CD4-positive, alpha-beta T cell (primary cell): ENCODE results near the gene SERPINB5. TPM values are rescaled to one million over a fixed set of nuclear protein-coding genes. Genes with fewer than 3 reads are reported as not detected.

Source experiments
- ATAC-seq: fragments of 200-7000 bp; cut with Tn5 transposase; one replicate; pipeline ENCODE4 v1.10.0; 2022; ENCODE audit warnings: mild to moderate bottlenecking; ENCODE audit not compliant: poor library complexity
- CTCF ChIA-PET: fragments of 350-600 bp; sonication (Branson Sonifier 250); formaldehyde crosslinking; loops from one replicate; lab custom pipeline; 2021; ENCODE audit warnings: antibody characterized with exemption, inconsistent platforms; lab: Charles Lee
- POLR2A ChIA-PET: fragments of 350-600 bp; sonication (Branson Sonifier 250); formaldehyde crosslinking; loops from one replicate; lab custom pipeline; 2021; ENCODE audit warnings: antibody characterized with exemption, inconsistent platforms; lab: Charles Lee
- DNase-seq, 14 experiments: peaks; one replicate each; pipeline ENCODE4 v3.0.0-alpha.2; 2013 to 2020; ENCODE audit warnings: mixed read lengths in 2 of 14
- H3K27ac ChIP-seq, 2 donors: one replicate each; pipeline versions ENCODE4 v1.5.1 to v1.7.0; 2013; ENCODE audit warnings: low read length in 2 of 2, low read depth in 1 of 2, mild to moderate bottlenecking in 1 of 2
- H3K27me3 ChIP-seq, 2 experiments: 1 replicate in 1 of 2; 2 replicates in 1 of 2; pipeline versions ENCODE4 v1.6.1 to v1.7.0; 2013; ENCODE audit warnings: low read length in 2 of 2, control low read depth in 1 of 2, mild to moderate bottlenecking in 1 of 2, moderate library complexity in 1 of 2; ENCODE audit not compliant: insufficient read depth in 2 of 2, control insufficient read depth in 1 of 2
- H3K36me3 ChIP-seq: one replicate; pipeline ENCODE4 v1.6.1; 2013; ENCODE audit warnings: low read length, control low read depth; ENCODE audit not compliant: insufficient read depth
- H3K4me1 ChIP-seq: one replicate; pipeline ENCODE4 v1.6.1; 2013; ENCODE audit warnings: low read length, control low read depth; ENCODE audit not compliant: insufficient read depth
- H3K4me3 ChIP-seq: one replicate; pipeline ENCODE4 v1.5.1; 2013; ENCODE audit warnings: mild to moderate bottlenecking, low read length, moderate library complexity
- H3K9me3 ChIP-seq, 2 experiments: 1 replicate in 1 of 2; 2 replicates in 1 of 2; pipeline versions ENCODE4 v1.6.1 to v1.7.0; 2013; ENCODE audit warnings: low read length in 2 of 2, mild to moderate bottlenecking in 2 of 2, control low read depth in 1 of 2, moderate library complexity in 1 of 2; ENCODE audit not compliant: control insufficient read depth in 1 of 2, insufficient read depth in 1 of 2
- H3K27ac Mint-ChIP-seq: one replicate; pipeline ENCODE4 v1.8.0; 2020; ENCODE audit warnings: mixed read lengths
- H3K27me3 Mint-ChIP-seq: one replicate; pipeline ENCODE4 v1.8.0; 2021; ENCODE audit warnings: mixed read lengths
- H3K36me3 Mint-ChIP-seq: one replicate; pipeline ENCODE4 v1.8.0; 2021; ENCODE audit warnings: low read depth, mixed read lengths
- H3K4me1 Mint-ChIP-seq: one replicate; pipeline ENCODE4 v1.8.0; 2021; ENCODE audit warnings: low read depth, mixed read lengths
- H3K4me3 Mint-ChIP-seq: one replicate; pipeline ENCODE4 v1.8.0; 2020; ENCODE audit warnings: mild to moderate bottlenecking, mixed read lengths
- H3K9me3 Mint-ChIP-seq: one replicate; pipeline ENCODE4 v1.8.0; 2020; ENCODE audit warnings: mixed read lengths
- CTCF ChIP-seq: fragments of 200-600 bp; IDR thresholded peaks from one replicate; pipeline ENCODE4 v1.8.0; 2022; ENCODE audit warnings: antibody characterized with exemption, mild to moderate bottlenecking
- intact Hi-C, 2 experiments: fragments of 100-400 bp; cut with DNase I in 1 of 2; cut with micrococcal nuclease in 1 of 2; formaldehyde crosslinking; loops; one replicate each; pipeline versions ENCODE4 v1.15.1 to v1.9.0; 2023 to 2025; cut with DNase I, micrococcal nuclease
- total RNA-seq, 174 experiments: library from RNA in 2 of 174; stranded (reverse) in 2 of 174; gene quantifications; one replicate each; pipeline ENCODE4 v1.2.3 and lab custom pipeline; 2021 to 2026

Gene SERPINB5
- total RNA-seq, 2 experiments from 2014 or later, result not detected

- H3K9me3 Mint-ChIP-seq, result no peaks in the 10 kb centered on the region
- no peak for TF ChIP-seq CTCF
- H3K4me1 Mint-ChIP-seq, result no peaks in the 10 kb centered on the region
- CTCF ChIA-PET, result interaction anchor here (1.5 kb wide), 1 partner anchor 9 kb away, joined by 3 read pairs; no protein-coding TSS in a partner anchor
- H3K27ac Mint-ChIP-seq, result no peak overlapping the region
- no peak overlapping the region for H3K4me3 Mint-ChIP-seq
- H3K36me3 Mint-ChIP-seq, result no peaks in the 10 kb centered on the region
- Histone ChIP-seq H3K36me3 (no peaks in the 10 kb centered on the region), H3K27me3 (no peaks in the 10 kb centered on the region), H3K4me3 (no peak overlapping the region), H3K9me3 (no peaks in the 10 kb centered on the region), H3K4me1 (no peaks in the 10 kb centered on the region), H3K27ac (no peak overlapping the region)
- ATAC-seq, result no peak
- H3K27me3 Mint-ChIP-seq, result no peaks in the 10 kb centered on the region
- intact Hi-C loops, result no loop called here
- no peak for DNase-seq
- POLR2A ChIA-PET, result no interaction called here
These were observed 30.5 kb upstream of the SERPINB5 start for GRCh38 chr18:63446266-63446665.

GRCh38 chr18:63447066-63447465 is 29.7 kb upstream of the SERPINB5 start:
- Histone ChIP-seq H3K36me3 (no peaks in the 10 kb centered on the region), H3K9me3 (no peaks in the 10 kb centered on the region), H3K4me3 (no peak overlapping the region), H3K27me3 (no peaks in the 10 kb centered on the region), H3K27ac (no peak overlapping the region), H3K4me1 (no peaks in the 10 kb centered on the region)
- CTCF ChIA-PET, result interaction anchor here (0.8 to 1.5 kb wide), 2 partner anchors 10 to 130 kb away, joined by 3 read pairs; no protein-coding TSS in a partner anchor
- ATAC-seq (no peak), DNase-seq (no peak)
- intact Hi-C loops, result no loop called here
- Mint-ChIP-seq H3K4me1 (no peaks in the 10 kb centered on the region), H3K27ac (no peak overlapping the region), H3K36me3 (no peaks in the 10 kb centered on the region), H3K9me3 (no peaks in the 10 kb centered on the region), H3K27me3 (no peaks in the 10 kb centered on the region), H3K4me3 (no peak overlapping the region)
- TF ChIP-seq CTCF, result no peak
- POLR2A ChIA-PET, result no interaction called here

GRCh38 chr18:63449426-63449825 is 27.3 kb upstream of the SERPINB5 start:
- Histone ChIP-seq H3K4me1 (no peaks in the 10 kb centered on the region), H3K9me3 (no peaks in the 10 kb centered on the region), H3K4me3 (no peak overlapping the region), H3K27me3 (no peaks in the 10 kb centered on the region), H3K36me3 (no peaks in the 10 kb centered on the region), H3K27ac (no peak overlapping the region)
- no peak for DNase-seq
- intact Hi-C loops, result no loop called here
- ChIA-PET POLR2A (no interaction called here), CTCF (no interaction called here)
- Mint-ChIP-seq H3K4me1 (no peaks in the 10 kb centered on the region), H3K9me3 (no peaks in the 10 kb centered on the region), H3K27ac (no peak overlapping the region), H3K27me3 (no peaks in the 10 kb centered on the region), H3K36me3 (no peaks in the 10 kb centered on the region), H3K4me3 (no peak overlapping the region)
- ATAC-seq, result no peak
- TF ChIP-seq CTCF, result no peak
